ENCODE results near the gene SUN5.
"Not testable (repeated sequence)": the region's sequence is repeated elsewhere in the genome, so short reads cannot be mapped to it uniquely, and the experiment has no call there.

The SUN5 gene

GRCh38 chr20:32977281-32978008 is 26.8 kb downstream of the SUN5 start:
- DNase-seq = no peak

- no peak for DNase-seq
Observed at GRCh38 chr20:32976746-32977145, 27.5 kb downstream of the SUN5 start.

DNA sequence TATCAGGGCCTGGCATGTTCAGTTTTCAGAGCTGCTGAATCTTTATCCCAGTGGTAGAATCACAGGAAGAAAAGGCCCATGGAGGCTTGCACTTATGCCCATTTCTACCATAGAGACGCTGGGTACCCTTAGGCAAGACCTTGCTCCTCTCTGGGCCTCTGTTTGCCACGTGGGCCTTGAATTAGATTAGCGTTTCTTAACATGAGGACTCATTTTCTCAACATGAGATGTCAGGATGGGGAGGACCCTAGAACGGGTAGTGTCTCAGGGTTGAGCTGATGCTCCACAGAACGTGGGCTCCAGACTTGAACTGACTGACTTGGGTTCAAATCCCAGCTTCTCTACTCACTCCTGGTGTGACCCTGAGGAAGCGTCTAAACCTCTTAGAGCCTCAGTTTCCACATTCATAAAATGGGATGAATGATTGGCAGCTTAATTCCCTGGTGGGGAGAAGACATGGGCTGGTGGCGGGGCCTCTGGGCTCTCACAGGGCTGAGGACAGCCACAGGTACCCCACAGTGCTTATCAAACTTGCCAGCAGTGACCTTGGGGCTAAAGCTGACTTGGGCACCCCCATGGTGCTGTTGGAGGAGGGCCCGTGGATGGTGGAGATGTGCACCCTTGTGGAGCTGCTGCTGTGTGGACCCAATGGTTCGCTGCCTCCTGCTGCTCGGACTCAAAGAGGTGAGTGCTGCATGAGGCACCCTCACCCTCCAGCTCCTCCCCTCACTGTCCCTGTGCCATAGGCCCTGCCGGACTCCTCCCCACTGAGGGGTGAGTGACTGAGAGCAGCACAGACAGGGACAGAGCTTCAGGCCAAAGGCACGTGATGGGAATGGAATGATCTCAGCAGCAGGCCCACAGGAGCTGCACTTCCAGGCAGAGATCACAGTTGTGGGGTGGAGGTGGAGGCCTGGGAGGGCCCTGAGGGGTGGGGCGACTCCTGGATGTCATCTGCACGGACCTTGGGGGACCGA is 28.2 kb downstream of the SUN5 start:
- no peak for DNase-seq

GRCh38 chr20:32975121-32975520 is 29.1 kb downstream of the SUN5 start:
- not testable (repeated sequence) for DNase-seq

- not testable (repeated sequence) for DNase-seq
Observed at GRCh38 chr20:32974204-32975064, 29.8 kb downstream of the SUN5 start.

DNA sequence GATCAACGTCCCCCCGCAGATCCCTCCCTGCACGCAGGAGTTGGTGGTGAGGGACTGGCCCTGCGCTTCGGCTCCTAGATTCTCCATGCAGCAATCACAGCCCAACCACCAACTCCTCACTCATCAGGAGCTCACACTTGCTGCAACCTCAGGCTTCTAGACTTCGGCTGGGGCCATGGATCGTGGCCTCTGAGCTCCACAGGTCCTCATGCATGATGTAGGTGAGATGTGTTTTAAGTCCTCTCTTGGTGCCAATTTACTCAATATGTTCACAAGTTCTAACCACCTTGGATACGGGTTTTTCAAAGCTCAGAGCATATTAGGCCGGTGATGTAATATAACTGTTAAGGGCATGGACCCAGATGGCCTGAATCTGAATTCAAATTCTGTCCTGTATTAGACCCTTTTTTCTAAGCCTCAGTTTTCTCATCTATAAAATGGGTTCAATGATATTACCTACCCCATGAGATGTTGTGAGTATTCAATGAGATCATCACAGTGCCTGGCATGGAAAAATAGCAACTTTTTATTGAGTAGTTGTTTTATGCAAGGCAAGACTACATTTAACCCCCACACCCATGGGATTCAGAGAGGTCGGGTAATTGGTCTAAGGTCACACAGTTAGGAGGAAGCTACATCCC is 31.0 kb downstream of the SUN5 start:
- no peak for DNase-seq

DNA sequence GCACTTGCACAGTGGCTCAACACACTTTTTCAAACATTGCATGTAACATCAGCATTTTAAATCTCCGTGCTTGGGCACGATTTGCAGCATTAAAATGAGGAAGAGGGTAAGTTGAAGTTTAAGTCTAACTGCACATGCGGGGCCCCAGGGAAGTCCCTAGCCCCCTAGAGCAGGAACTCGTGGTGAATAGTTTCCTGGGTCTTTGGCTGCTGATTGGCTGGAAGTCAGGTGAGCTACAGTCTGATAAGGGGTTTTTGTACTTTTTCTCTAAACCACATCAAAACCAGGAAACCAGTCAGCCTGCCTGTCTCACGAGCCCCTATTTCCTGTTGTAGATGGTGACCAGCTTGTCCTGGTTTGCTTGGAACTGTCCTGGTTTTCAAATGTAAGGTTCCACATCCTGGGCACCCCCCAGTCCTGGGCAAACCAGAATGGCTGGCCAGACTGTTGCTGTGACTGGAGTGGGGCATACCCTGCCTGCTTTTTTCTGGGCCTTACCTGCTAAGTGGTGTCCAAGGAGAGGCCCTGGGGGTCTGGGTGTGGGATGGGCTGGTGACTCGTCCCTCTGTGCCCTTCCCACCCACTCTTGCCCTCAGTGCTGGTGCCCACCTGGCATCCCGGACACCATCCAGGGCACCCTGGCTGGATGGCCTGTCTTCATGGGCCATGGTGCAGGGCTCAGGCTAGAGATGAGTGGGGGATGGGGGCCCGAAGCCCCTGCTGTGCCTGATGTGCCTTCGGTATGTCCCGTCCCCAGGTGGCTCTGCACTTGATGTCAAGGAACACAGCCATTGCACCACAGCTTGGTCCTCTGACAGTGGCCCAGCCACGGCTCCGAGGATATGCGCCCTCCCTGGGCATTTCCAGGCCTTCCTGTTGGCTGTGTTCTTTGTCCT is 31.8 kb downstream of the SUN5 start:
- DNase-seq = no peak

DNA sequence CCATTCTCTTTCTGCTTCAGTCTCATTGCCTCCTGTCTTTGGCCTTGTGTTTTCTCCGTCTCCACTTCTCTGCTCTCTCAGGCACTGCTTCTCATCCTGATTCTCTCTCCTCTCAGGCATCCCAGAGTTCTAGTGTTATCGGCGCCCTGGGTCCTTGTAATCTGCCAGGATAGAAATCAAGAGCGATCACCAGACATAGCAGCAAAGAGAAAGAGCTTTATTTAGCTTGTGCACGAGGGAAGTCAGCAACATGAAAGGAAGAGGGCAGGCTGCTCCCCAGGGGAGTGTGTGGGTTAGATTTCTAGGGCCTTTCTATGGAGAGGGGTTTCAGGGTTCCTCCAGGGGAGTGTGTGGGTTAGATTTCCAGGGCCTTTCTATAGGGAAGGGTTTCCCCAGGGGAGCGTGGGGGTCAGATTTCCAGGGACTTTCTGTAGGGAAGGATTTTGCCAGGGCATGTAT is 32.5 kb downstream of the SUN5 start:
- no peak for DNase-seq

DNA sequence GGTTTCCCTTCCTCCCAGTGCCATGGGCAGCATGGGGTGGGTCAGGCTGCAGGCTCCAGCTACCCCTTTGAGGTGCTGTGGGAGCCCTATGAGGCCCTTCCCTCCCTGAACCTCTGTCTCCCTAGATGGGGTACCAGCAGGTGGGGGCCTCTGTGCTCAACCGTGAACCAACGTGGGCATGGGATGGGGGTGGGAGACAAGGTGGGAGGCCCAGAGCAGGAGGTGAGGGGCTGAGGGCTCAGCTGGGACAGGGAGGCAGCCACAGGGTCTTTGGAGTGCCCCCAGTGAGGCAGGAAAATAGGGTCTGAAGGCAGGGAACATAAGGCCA is 33.3 kb downstream of the SUN5 start:
- no peak for DNase-seq

DNA sequence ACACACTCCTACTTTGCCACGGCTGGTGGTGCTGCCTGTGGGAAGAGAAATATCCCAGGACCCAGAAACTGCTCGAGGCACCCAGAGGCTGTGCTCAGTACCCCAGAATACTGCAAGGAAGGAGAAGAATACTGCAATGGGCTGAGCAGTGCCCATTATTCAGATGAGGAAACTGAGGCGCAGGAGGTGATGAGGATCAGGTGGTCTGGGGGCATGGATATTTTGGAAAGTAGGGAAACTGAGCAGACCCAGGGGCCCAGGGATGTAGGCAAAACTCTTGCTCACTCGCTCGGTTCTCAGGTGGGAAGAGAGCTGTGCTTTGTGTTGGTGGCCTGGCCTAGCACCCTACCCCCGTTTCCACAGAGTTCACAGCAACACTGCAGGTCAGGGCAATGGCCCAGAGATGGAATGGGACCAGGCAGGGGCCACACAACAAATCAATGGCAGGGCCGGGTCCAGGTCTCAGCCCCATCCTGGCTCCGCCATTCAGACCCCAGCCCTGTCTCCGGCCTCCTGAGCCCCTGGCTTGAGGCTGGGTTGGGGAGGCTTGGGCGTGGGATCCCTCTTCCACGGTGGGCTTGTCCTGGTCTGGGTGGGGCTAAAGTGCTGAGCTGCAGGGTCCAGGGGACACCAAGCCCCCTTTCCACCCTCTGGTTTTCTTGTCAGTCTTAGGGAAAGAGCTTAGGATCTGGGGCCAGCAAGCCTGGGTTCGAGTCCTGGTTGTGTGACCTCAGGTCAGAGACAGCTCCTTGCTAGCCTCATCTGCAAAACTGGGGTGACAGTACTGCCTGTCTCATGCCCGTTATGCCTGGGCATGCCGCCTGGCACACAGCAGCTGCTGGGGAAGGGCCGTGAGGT is 33.9 kb downstream of the SUN5 start:
- no peak for DNase-seq

GRCh38 chr20:32969356-32970114 is 34.7 kb downstream of the SUN5 start:
- no peak for DNase-seq

DNA sequence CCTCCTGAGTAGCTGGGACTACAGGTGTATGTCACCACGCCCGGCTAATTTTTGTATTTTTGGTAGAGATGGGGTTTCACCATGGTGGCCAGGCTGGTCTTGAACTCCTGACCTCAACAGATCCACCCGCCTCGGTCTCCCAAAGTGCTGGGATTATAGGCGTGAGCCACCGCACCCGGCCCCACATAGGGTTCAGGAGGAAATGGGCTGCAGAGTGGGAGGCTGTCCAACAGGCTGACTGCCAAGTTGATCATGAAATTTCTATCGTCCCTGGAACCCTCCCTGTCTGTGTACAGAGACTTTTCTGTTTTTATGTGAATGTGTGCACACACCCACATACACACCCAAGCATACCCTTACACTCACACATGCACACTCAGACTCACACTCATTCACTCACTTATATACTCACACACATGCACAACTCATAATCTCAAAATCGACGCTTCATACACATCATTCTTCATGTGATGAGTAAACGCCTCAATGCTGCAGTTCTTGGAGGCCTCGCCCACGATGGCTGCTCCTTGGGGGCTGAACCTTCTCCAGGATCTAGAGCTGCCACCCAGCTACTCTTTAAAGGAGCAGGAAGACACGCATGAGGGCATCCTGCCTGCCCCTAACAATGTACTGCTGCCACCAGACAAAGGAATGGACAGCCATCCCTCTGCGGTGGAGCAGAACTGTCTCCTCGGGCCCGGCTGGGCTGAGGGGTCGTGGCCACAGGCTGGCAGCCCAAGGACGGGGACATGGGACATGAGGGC is 35.6 kb downstream of the SUN5 start:
- no peak for DNase-seq

DNA sequence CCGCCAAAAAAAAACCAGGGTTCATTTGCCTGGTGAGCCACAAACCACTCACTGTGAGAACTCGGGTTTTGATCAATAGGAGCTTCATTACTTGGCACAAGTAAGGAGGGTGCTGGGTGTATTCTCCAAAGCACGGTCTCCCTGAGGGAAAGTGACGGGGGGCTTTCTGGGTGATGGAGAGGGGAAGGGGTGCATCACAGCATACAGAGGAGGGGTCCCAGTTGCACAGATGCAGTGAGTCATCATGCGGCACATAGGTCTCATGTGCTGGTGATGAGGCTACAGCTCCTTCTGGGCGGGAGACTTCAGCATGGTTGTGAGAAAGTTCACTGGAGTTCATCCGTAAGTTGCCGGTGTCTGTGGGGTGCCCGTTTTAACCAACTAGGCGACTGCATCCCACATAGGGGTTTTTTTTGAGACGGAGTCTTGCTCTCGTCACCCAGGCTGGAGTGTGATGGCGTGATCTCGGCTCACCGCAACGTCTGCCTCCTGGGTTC is 36.2 kb downstream of the SUN5 start:
- no peak for DNase-seq

- no peak for DNase-seq
Observed at GRCh38 chr20:32966881-32967781, 37.1 kb downstream of the SUN5 start.

DNA sequence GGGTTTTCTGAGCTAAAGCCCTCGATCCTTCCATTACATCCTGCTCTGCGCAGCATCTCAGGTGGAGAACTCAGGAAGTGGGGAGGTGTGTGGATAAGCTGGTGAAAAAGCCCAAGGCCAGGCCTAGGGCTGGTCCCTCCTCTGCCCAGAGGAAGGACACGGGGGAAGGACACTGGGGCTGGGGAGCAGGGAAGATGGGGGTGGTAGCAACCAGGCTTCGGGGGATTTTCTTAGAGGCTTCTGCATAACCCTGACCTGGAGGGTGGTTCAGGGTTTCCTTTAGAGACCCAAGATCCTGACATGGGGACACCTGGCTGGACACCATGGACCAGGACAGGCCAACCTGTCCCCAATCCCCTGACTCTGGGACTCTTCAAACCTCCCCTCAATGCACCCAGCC is 37.9 kb downstream of the SUN5 start:
- no peak for DNase-seq

DNA sequence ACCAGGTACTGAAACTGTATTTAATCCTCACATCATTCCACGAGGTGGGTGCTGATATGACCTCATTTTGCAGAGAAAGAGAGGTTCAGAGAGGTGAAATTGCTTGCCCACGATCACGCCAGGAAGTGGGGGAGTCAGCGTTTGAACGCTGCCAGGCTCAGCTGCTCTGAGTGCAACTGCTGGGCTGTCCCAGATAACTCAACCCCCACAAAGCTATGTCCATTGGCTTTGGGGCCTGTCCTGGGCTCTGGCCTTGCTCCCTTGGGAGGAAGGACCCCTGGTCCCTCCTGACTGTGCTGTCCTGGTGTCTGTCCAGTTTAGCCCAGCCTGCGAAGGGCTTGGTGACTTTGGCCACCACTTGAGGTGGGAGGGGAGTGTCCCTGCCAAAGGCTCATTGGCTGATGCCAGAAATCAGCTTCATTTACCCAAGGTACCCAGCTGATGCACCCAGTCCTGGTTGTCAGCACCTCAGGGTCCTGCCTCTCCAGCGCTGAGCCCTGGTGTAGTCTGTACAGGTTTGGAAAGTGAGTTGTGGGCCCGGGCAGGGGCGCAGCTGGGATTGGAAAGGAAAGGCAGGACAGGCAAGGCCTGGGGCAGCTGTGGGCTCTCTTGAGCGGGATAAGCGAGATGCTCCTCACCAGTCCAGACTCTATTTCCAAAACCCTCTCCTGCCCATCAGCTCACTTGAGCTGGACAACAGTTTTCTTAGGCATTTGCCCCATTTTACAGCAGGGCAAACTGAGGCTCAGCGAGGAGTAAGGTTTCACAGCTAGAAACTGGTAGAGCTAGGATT is 38.5 kb downstream of the SUN5 start:
- no peak for DNase-seq

Data from right kidney (tissue), 1 donor.